MM.1S (cell line): ENCODE measurements around the gene WASHC3.
"Not testable (repeated sequence)": the region's sequence is repeated elsewhere in the genome, so short reads cannot be mapped to it uniquely, and the experiment has no call there.

Experiments used
- DNase-seq: peaks from one replicate; pipeline ENCODE4 v3.0.0-alpha.2; 2015
- H2AFZ ChIP-seq: fragments of 300-600 bp; sonication (generic); 2 replicates; pipeline ENCODE4 v1.6.0; 2016; ENCODE audit warnings: antibody characterized with exemption, low read length
- H3F3A ChIP-seq: fragments of 300-600 bp; sonication (generic); 2 replicates; pipeline ENCODE4 v1.6.1; 2016; ENCODE audit warnings: mild to moderate bottlenecking, antibody characterized with exemption, low read length, moderate library complexity, mixed read lengths; ENCODE audit not compliant: insufficient read depth
- H3K27ac ChIP-seq: fragments of 300-600 bp; sonication (generic); 2 replicates; pipeline ENCODE4 v1.5.1; 2016; ENCODE audit warnings: mild to moderate bottlenecking, low read length
- H3K27me3 ChIP-seq: fragments of 300-600 bp; sonication (generic); replicated peaks from 2 replicates; pipeline ENCODE4 v1.6.0; 2016; ENCODE audit warnings: low read length; ENCODE audit not compliant: insufficient read depth
- H3K36me3 ChIP-seq: fragments of 300-600 bp; sonication (generic); replicated peaks from 2 replicates; pipeline ENCODE4 v1.6.1; 2016; ENCODE audit warnings: mild to moderate bottlenecking, low read length, mixed read lengths; ENCODE audit not compliant: insufficient read depth
- H3K4me1 ChIP-seq: fragments of 300-600 bp; sonication (generic); 2 replicates; pipeline ENCODE4 v1.6.1; 2016; ENCODE audit warnings: low read length, mixed read lengths
- H3K4me2 ChIP-seq: fragments of 300-600 bp; sonication (generic); 2 replicates; pipeline ENCODE4 v1.6.0; 2016; ENCODE audit warnings: low read depth, low read length
- H3K4me3 ChIP-seq: fragments of 300-600 bp; sonication (generic); 2 replicates; pipeline ENCODE4 v1.5.1; 2016; ENCODE audit warnings: low read length, mixed read lengths
- H3K79me2 ChIP-seq: fragments of 300-600 bp; sonication (generic); 2 replicates; pipeline ENCODE4 v1.6.1; 2016; ENCODE audit warnings: mixed run types, low read length, mixed read lengths
- H3K9ac ChIP-seq: fragments of 300-600 bp; sonication (generic); 2 replicates; pipeline ENCODE4 v1.6.1; 2016; ENCODE audit warnings: low read length, mixed read lengths
- H3K9me2 ChIP-seq: fragments of 300-600 bp; sonication (generic); replicated peaks from 2 replicates; pipeline ENCODE4 v1.6.1; 2016; ENCODE audit warnings: mild to moderate bottlenecking, low read length, mixed read lengths; ENCODE audit not compliant: insufficient read depth
- H3K9me3 ChIP-seq: fragments of 300-600 bp; sonication (generic); replicated peaks from 2 replicates; pipeline ENCODE4 v1.6.1; 2016; ENCODE audit warnings: mild to moderate bottlenecking, low read length, mixed read lengths; ENCODE audit not compliant: insufficient read depth
- H4K20me1 ChIP-seq: fragments of 300-600 bp; sonication (generic); 2 replicates; pipeline ENCODE4 v1.6.1; 2016; ENCODE audit warnings: mild to moderate bottlenecking, low read length, moderate library complexity, mixed read lengths; ENCODE audit not compliant: insufficient read depth
- CTCF ChIP-seq: fragments of 300-600 bp; sonication (generic); IDR thresholded peaks from 2 replicates; pipeline ENCODE4 v1.5.1; 2016; ENCODE audit warnings: antibody characterized with exemption, low read length, mixed read lengths
- EZH2 ChIP-seq: fragments of 300-600 bp; sonication (generic); optimal IDR thresholded peaks from 2 replicates; pipeline ENCODE3; 2017; ENCODE audit warnings: low read depth, mild to moderate bottlenecking, antibody characterized with exemption, low read length, mixed read lengths
- EZH2phosphoT487 ChIP-seq: fragments of 300-600 bp; sonication (generic); IDR thresholded peaks from 2 replicates; pipeline ENCODE4 v1.6.1; 2018; ENCODE audit warnings: antibody characterized with exemption, low read length

WASHC3 gene

GRCh38 chr12:102080842-102081241, 19.1 kb upstream of the WASHC3 start:
- H3K9me3 ChIP-seq = no peaks in the 10 kb centered on the region
- H3K4me2 ChIP-seq = no peak overlapping the region
- no peaks in the 10 kb centered on the region for H3K27me3 ChIP-seq
- H3K79me2 ChIP-seq = no peaks in the 10 kb centered on the region
- H3K9ac ChIP-seq = no peak overlapping the region
- H3K9me2 ChIP-seq = no peaks in the 10 kb centered on the region
- no peak for TF ChIP-seq EZH2phosphoT487
- no peak for TF ChIP-seq EZH2
- no peak for TF ChIP-seq CTCF
- H3K4me3 ChIP-seq = no peak overlapping the region
- no peaks in the 10 kb centered on the region; the same call in 1 of the 2 replicates for H3K36me3 ChIP-seq
- no peak overlapping the region for H2AFZ ChIP-seq
- H3F3A ChIP-seq = no peaks in the 10 kb centered on the region
- H4K20me1 ChIP-seq = no peaks in the 10 kb centered on the region
- DNase-seq = no peak
- H3K27ac ChIP-seq = no peak overlapping the region
- no peaks in the 10 kb centered on the region for H3K4me1 ChIP-seq

GRCh38 chr12:102072092-102072491, 10.3 kb upstream of the WASHC3 start:
- H2AFZ ChIP-seq, H3K4me3 ChIP-seq, H3K27ac ChIP-seq, H3F3A ChIP-seq, H3K79me2 ChIP-seq, H4K20me1 ChIP-seq, DNase-seq, H3K27me3 ChIP-seq, H3K9ac ChIP-seq, H3K4me2 ChIP-seq, H3K36me3 ChIP-seq, H3K9me3 ChIP-seq, H3K4me1 ChIP-seq, H3K9me2 ChIP-seq: not testable (repeated sequence)

- H3K27me3 ChIP-seq = no peaks in the 10 kb centered on the region
- no peak overlapping the region for H3K4me2 ChIP-seq
- no peak overlapping the region for H2AFZ ChIP-seq
- H3K9me2 ChIP-seq = no peaks in the 10 kb centered on the region
- H3K79me2 ChIP-seq = no peaks in the 10 kb centered on the region
- H3F3A ChIP-seq = no peaks in the 10 kb centered on the region
- no peaks in the 10 kb centered on the region for H3K9me3 ChIP-seq
- H3K9ac ChIP-seq = no peak overlapping the region
- no peaks in the 10 kb centered on the region for H3K36me3 ChIP-seq
- no peak overlapping the region for H3K27ac ChIP-seq
- no peak for TF ChIP-seq EZH2phosphoT487
- TF ChIP-seq EZH2 = no peak
- no peak for TF ChIP-seq CTCF
- H3K4me3 ChIP-seq = no peak overlapping the region
- H3K4me1 ChIP-seq = no peaks in the 10 kb centered on the region
- H4K20me1 ChIP-seq = no peaks in the 10 kb centered on the region
- no peak for DNase-seq
These were observed 7.9 kb upstream of the WASHC3 start for GRCh38 chr12:102069707-102070106.

- H3K4me2 ChIP-seq = no peak overlapping the region
- no peak overlapping the region for H3K27ac ChIP-seq
- H3K27me3 ChIP-seq = no peaks in the 10 kb centered on the region
- H4K20me1 ChIP-seq = no peaks in the 10 kb centered on the region
- H3K4me3 ChIP-seq = no peak overlapping the region
- no peaks in the 10 kb centered on the region for H3K79me2 ChIP-seq
- no peaks in the 10 kb centered on the region for H3K9me3 ChIP-seq
- H3K9ac ChIP-seq = no peak overlapping the region
- H2AFZ ChIP-seq = no peak overlapping the region
- no peaks in the 10 kb centered on the region for H3K9me2 ChIP-seq
- TF ChIP-seq EZH2phosphoT487 (no peak), CTCF (no peak), EZH2 (no peak)
- no peaks in the 10 kb centered on the region for H3K4me1 ChIP-seq
- H3K36me3 ChIP-seq = no peaks in the 10 kb centered on the region
- no peaks in the 10 kb centered on the region for H3F3A ChIP-seq
- DNase-seq = no peak
These were observed 5.9 kb upstream of the WASHC3 start for GRCh38 chr12:102067574-102068258.
